GM12892 (cell line): ENCODE measurements around the gene OXNAD1.

Experiments used
- POLR2A ChIP-seq: IDR thresholded peaks from 2 replicates; pipeline ENCODE4 v1.6.1; 2011; ENCODE audit warnings: low read depth, low read length, control low read depth
- POLR2AphosphoS5 ChIP-seq: IDR thresholded peaks from 2 replicates; pipeline ENCODE4 v1.6.1; 2011; ENCODE audit warnings: low read depth, low read length, control low read depth
- TAF1 ChIP-seq: IDR thresholded peaks from 2 replicates; pipeline ENCODE4 v1.6.1; 2011; ENCODE audit warnings: low read depth, mild to moderate bottlenecking, control low read depth, low read length, borderline replicate concordance

DNA sequence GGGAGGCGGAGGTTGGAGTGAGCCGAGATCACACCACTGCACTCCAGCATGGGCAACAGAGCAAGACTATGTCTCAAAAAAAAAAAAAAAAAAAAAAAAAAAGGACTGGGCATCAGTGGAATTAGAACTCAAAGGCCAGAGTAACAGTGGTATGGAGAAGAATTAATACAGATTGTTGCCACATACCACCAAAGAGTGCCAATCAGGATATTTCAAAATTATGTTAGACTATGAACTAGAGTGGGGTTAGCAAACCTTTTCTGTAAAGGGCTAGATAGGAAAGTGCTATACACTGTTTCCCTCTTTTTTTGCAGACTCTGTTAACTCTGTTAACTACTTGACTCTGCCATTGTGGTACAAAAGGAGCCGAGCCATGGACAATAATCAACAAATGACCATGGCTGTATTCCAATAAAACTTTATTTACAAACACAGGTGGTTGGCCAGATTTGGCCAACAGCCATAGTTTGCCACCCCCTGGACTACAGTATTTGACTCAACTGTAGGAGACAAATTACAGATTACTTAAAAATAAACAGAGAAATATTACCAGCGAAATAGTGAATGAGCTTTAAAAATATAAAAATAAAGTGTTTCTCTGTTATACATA is 28.9 kb upstream of the OXNAD1 start:
- TF ChIP-seq POLR2A: no peak
- TF ChIP-seq POLR2AphosphoS5: no peak
- TF ChIP-seq TAF1: no peak
